Measurements from ENCODE around the gene STARD10. TPM values are rescaled to one million over a fixed set of nuclear protein-coding genes. Genes with fewer than 3 reads are reported as not detected.

STARD10 gene
- total RNA-seq, 1 donor from 2014 or later: 170 TPM

DNA sequence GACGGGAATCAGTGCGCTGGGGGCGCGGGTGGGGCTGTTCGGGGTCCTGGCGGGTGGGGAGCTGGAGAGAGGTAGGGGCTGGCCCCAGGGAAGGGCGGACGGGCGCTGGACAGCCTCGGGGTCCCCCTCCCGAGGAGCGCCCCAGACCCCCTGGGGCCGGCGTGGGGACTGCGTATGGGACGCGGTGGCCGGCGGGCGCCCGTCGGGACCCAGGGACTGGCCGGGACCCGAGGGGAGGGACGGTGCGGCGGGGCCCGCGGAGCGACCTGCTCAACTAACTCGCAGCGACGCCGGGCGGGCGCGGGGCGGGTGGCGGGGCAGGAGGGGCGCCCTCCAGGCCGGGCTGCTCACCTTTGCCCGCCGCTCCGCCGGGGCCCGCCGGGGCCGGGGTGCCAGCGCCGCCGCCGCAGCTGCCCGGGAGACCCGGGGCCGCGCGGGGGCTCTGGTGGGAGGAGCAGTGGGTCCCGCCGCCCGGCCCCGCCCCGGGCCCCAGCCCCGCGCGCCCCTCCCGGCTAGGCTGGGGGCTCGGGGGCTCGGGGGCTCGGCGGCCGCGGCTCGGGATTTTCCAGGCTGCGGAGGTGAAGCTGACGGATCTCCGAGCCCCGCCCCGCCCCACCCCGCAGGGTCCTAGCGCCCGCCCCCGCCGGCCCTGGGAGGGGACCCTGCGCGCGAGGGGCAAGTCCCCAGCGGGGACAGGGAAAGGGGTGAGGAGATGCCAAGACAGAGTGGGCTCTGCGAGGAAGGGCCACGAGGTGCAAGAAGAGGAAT is 12.3 kb downstream of the STARD10 start:
- H3K9me3 Mint-ChIP-seq: no peaks in the 10 kb centered on the region
- peak overlapping the region; percentile 91 for H3K4me3 Mint-ChIP-seq
- peaks cover 39% of the 10 kb centered on the region for H3K4me1 Mint-ChIP-seq (ENCODE audit: unreplicated experiment)
- no peaks in the 10 kb centered on the region for H3K27me3 Mint-ChIP-seq
- H3K27ac Mint-ChIP-seq: peak overlapping the region; percentile 94
- peaks cover 6% of the 10 kb centered on the region for H3K36me3 Mint-ChIP-seq
- TF ChIP-seq, protein P1, sequence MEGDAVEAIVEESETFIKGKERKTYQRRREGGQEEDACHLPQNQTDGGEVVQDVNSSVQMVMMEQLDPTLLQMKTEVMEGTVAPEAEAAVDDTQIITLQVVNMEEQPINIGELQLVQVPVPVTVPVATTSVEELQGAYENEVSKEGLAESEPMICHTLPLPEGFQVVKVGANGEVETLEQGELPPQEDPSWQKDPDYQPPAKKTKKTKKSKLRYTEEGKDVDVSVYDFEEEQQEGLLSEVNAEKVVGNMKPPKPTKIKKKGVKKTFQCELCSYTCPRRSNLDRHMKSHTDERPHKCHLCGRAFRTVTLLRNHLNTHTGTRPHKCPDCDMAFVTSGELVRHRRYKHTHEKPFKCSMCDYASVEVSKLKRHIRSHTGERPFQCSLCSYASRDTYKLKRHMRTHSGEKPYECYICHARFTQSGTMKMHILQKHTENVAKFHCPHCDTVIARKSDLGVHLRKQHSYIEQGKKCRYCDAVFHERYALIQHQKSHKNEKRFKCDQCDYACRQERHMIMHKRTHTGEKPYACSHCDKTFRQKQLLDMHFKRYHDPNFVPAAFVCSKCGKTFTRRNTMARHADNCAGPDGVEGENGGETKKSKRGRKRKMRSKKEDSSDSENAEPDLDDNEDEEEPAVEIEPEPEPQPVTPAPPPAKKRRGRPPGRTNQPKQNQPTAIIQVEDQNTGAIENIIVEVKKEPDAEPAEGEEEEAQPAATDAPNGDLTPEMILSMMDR (conservative IDR thresholded peaks at IDR 0.05): no peak
- DNase-seq (ENCODE audit: extremely low spot score, unreplicated experiment): no peak

DNA sequence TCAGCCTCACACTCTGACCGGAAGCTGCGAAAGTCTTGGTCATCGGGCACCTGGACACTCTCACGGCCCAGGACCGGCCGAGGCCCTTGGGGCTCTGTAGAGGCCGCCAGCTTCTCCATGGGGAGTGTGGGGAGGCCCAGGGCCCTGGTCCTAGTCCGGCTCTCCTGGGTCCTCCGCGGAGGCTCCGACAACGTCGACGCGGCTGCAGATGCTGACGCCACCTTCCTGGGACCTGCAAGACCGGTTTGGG is 12.9 kb downstream of the STARD10 start:
- no peaks in the 10 kb centered on the region for H3K9me3 Mint-ChIP-seq
- peaks cover 42% of the 10 kb centered on the region for H3K4me1 Mint-ChIP-seq (ENCODE audit: unreplicated experiment)
- TF ChIP-seq, protein P1 (conservative IDR thresholded peaks at IDR 0.05): no peak
- H3K4me3 Mint-ChIP-seq: peak overlapping the region; percentile 87
- no peaks in the 10 kb centered on the region for H3K27me3 Mint-ChIP-seq
- peak overlapping the region; percentile 82 for H3K27ac Mint-ChIP-seq
- DNase-seq (ENCODE audit: extremely low spot score, unreplicated experiment): no peak
- H3K36me3 Mint-ChIP-seq: peaks cover 6% of the 10 kb centered on the region

GRCh38 chr11:72780296-72781062 is 13.4 kb downstream of the STARD10 start:
- Mint-ChIP-seq H3K4me1 (ENCODE audit: unreplicated experiment) (peaks cover 43% of the 10 kb centered on the region), H3K36me3 (peaks cover 6% of the 10 kb centered on the region), H3K9me3 (no peaks in the 10 kb centered on the region), H3K4me3 (peak overlapping the region; percentile 87), H3K27ac (peak overlapping the region; percentile 90), H3K27me3 (no peaks in the 10 kb centered on the region)
- TF ChIP-seq, protein P1 (conservative IDR thresholded peaks at IDR 0.05): no peak
- no peak for DNase-seq (ENCODE audit: extremely low spot score, unreplicated experiment)

- peaks cover 50% of the 10 kb centered on the region for H3K4me1 Mint-ChIP-seq (ENCODE audit: unreplicated experiment)
- peaks cover 6% of the 10 kb centered on the region for H3K36me3 Mint-ChIP-seq
These were observed 14.2 kb downstream of the STARD10 start for GRCh38 chr11:72779495-72780128.

More at GRCh38 chr11:72779495-72780128, 14.2 kb downstream of the STARD10 start:
- no peak for DNase-seq (ENCODE audit: extremely low spot score, unreplicated experiment)
- H3K27ac Mint-ChIP-seq: peak overlapping the region; percentile 90
- H3K27me3 Mint-ChIP-seq: no peaks in the 10 kb centered on the region
- TF ChIP-seq, protein P1 (conservative IDR thresholded peaks at IDR 0.05): no peak
- peak overlapping the region; percentile 87 for H3K4me3 Mint-ChIP-seq
- H3K9me3 Mint-ChIP-seq: no peaks in the 10 kb centered on the region
